Kidney glomerular epithelial cell (primary cell): ENCODE data around the gene GAS1.
A peak's percentile ranks its signal among the peaks of the same experiment; 100 is the strongest.

ENCODE experiments used
- DNase-seq: peaks from one replicate; lab custom pipeline; 2025; lab: John Stamatoyannopoulos, UW

The GAS1 gene

GRCh38 chr9:86947146-86948073, at the start of gene GAS1:
Gene GAS1, minus strand, starts transcription at chr9:86947506. Its CDS starts 727 bp downstream, at chr9:86946779.
- DNase-seq: peak; percentile 90

GRCh38 chr9:86994231-86994630, 46.9 kb upstream of the GAS1 start:
- no peak for DNase-seq

- DNase-seq: no peak
Observed at GRCh38 chr9:86993830-86994229, 46.5 kb upstream of the GAS1 start.

GRCh38 chr9:86991077-86991476, 43.8 kb upstream of the GAS1 start:
- no peak for DNase-seq

- no peak for DNase-seq
Observed at GRCh38 chr9:86990290-86990689, 43.0 kb upstream of the GAS1 start.

GRCh38 chr9:86987900-86988299, 40.6 kb upstream of the GAS1 start:
- no peak for DNase-seq

GRCh38 chr9:86985132-86985647, 37.9 kb upstream of the GAS1 start:
- DNase-seq: no peak

- DNase-seq: peak; percentile 39
Observed at GRCh38 chr9:86983620-86984259, 36.4 kb upstream of the GAS1 start.

- DNase-seq: no peak
Observed at GRCh38 chr9:86983249-86983619, 35.9 kb upstream of the GAS1 start.

GRCh38 chr9:86980802-86981201, 33.5 kb upstream of the GAS1 start:
- no peak for DNase-seq

GRCh38 chr9:86979657-86980056, 32.4 kb upstream of the GAS1 start:
- DNase-seq: no peak

- DNase-seq: no peak
Observed at GRCh38 chr9:86978922-86979474, 31.7 kb upstream of the GAS1 start.

- no peak for DNase-seq
Observed at GRCh38 chr9:86978413-86978812, 31.1 kb upstream of the GAS1 start.

- DNase-seq: peak; percentile 1
Observed at GRCh38 chr9:86977205-86977835, 30.0 kb upstream of the GAS1 start.

GRCh38 chr9:86975606-86976005, 28.3 kb upstream of the GAS1 start:
- DNase-seq: no peak

- no peak for DNase-seq
Observed at GRCh38 chr9:86975036-86975435, 27.7 kb upstream of the GAS1 start.

GRCh38 chr9:86974421-86974820, 27.1 kb upstream of the GAS1 start:
- DNase-seq: no peak

- no peak for DNase-seq
Observed at GRCh38 chr9:86971742-86972141, 24.4 kb upstream of the GAS1 start.

- DNase-seq: no peak
Observed at GRCh38 chr9:86968258-86968920, 21.1 kb upstream of the GAS1 start.

GRCh38 chr9:86966852-86967511, 19.7 kb upstream of the GAS1 start:
- DNase-seq: no peak
